ENCODE measurements around the gene CD276. TPM values are rescaled to one million over a fixed set of nuclear protein-coding genes. Genes with fewer than 3 reads are reported as not detected.

The CD276 gene
- total RNA-seq, 1 donor from 2014 or later: 78.1 TPM

GRCh38 chr15:73704869-73705645 is 20.9 kb downstream of the CD276 start:
- intact Hi-C loops (cut with DNase I): loop anchor here (5.0 to 10.0 kb wide), 2 partner anchors 68 to 130 kb away; no protein-coding TSS in a partner anchor
- Histone ChIP-seq H3K4me3 (no peak overlapping the region), H3K27ac (no peak overlapping the region), H3K27me3 (no peaks in the 10 kb centered on the region), H3K9me3 (no peaks in the 10 kb centered on the region), H3K4me1 (no peaks in the 10 kb centered on the region), H3K36me3 (peaks cover 0 to 27% of the 10 kb centered on the region in 2 donors)
- no peak for DNase-seq (ENCODE audit: extremely low spot score in 2 of 2)
- TF ChIP-seq POLR2A (IDR thresholded peaks at IDR 0.05) (no peak), CTCF (IDR thresholded peaks at IDR 0.05) (peak; percentile 59 to 74 (median 66))

GRCh38 chr15:73708691-73709090 is 24.5 kb downstream of the CD276 start:
- intact Hi-C loops (cut with DNase I): loop anchor here (5.0 to 10.0 kb wide), 2 partner anchors 71 to 134 kb away; no protein-coding TSS in a partner anchor
- peaks cover 0 to 44% of the 10 kb centered on the region in 2 donors for H3K36me3 ChIP-seq
- H3K27me3 ChIP-seq: no peaks in the 10 kb centered on the region
- DNase-seq (ENCODE audit: extremely low spot score in 2 of 2): no peak
- no peaks in the 10 kb centered on the region for H3K9me3 ChIP-seq
- no peaks in the 10 kb centered on the region for H3K4me1 ChIP-seq
- no peak overlapping the region for H3K27ac ChIP-seq
- no peak for TF ChIP-seq POLR2A (IDR thresholded peaks at IDR 0.05)
- TF ChIP-seq CTCF (IDR thresholded peaks at IDR 0.05): no peak
- H3K4me3 ChIP-seq: no peak overlapping the region

DNA sequence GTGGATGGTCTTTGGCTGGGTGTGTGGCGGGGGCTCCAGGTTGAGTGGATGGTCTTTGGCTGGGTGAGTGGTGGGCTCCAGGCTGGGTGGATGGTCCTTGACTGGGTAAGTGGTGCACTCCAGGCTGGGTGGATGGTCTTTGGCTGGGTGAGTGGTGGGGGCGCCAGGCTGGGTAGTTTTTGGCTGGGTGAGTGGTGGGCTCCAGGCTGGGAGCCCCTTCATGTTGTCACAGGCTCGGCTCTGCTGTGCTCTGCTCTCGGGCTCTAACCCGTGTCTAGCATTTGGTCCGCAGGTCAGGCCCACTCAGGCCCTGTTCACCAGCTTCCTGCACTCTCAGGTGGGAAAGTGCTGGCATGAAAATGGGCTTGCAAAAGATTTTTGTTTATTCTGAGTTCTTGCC is 25.1 kb downstream of the CD276 start:
- Histone ChIP-seq H3K4me3 (no peak overlapping the region), H3K9me3 (no peaks in the 10 kb centered on the region), H3K36me3 (peaks cover 0 to 45% of the 10 kb centered on the region in 2 donors), H3K27ac (no peak overlapping the region), H3K4me1 (no peaks in the 10 kb centered on the region), H3K27me3 (no peaks in the 10 kb centered on the region)
- intact Hi-C loops (cut with DNase I): loop anchor here (5.0 to 10.0 kb wide), 2 partner anchors 72 to 134 kb away; no protein-coding TSS in a partner anchor
- TF ChIP-seq POLR2AphosphoS5 (IDR thresholded peaks at IDR 0.05; ENCODE audit: insufficient read depth in 1 of 2, low read depth in 1 of 2) (no peak), POLR2A (IDR thresholded peaks at IDR 0.05) (no peak), CTCF (IDR thresholded peaks at IDR 0.05) (no peak)
- DNase-seq (ENCODE audit: extremely low spot score in 2 of 2): no peak

DNA sequence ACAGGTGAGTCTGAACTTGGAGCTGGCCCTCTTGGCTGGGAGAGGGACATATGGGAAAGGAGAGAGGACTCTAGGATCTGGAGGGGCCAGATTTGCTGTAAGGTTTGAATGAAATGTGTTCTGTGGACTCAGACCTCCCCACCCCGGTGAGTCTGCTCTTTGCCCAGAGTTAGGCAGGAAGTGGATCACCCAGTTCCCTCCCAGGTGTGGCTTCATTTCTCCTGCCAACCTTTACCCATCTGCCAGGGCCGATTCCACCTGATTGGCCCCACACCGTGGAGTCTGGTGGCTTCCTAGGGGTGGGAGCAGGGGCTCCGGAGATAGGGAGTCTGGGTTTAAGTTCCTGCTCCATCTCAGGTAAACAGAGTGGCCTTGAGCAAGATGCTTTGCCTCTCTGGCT is 25.5 kb downstream of the CD276 start:
- Histone ChIP-seq H3K36me3 (peaks cover 0 to 45% of the 10 kb centered on the region in 2 donors), H3K4me1 (no peaks in the 10 kb centered on the region), H3K4me3 (no peak overlapping the region), H3K27ac (no peak overlapping the region), H3K27me3 (no peaks in the 10 kb centered on the region), H3K9me3 (no peaks in the 10 kb centered on the region)
- intact Hi-C loops (cut with DNase I): loop anchor here (5.0 to 10.0 kb wide), 2 partner anchors 72 to 135 kb away; no protein-coding TSS in a partner anchor
- no peak for DNase-seq (ENCODE audit: extremely low spot score in 2 of 2)
- TF ChIP-seq POLR2AphosphoS5 (IDR thresholded peaks at IDR 0.05; ENCODE audit: insufficient read depth in 1 of 2, low read depth in 1 of 2) (no peak), CTCF (IDR thresholded peaks at IDR 0.05) (no peak), POLR2A (IDR thresholded peaks at IDR 0.05) (no peak)

DNA sequence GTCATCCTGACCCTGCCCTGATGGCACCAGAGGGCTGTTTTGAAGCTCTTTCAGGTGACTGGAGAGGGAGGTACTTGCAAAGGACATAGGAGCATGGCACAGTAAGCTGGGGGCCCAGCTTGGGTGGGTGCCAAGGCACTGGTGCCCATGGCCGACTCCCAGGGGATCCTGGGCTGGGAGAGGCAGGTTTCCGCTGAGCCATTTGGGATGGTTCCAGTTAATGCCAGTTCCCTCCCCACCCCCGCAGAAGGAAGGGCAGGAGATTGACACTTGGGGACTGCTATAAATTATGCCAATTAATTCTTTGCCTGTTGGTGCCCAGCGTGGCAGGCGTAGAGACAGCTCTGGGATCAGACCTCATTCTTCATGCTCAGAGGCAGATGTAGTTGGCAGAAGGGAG is 26.1 kb downstream of the CD276 start:
- Histone ChIP-seq H3K4me1 (no peaks in the 10 kb centered on the region), H3K36me3 (peaks cover 0 to 45% of the 10 kb centered on the region in 2 donors), H3K4me3 (no peak overlapping the region), H3K9me3 (no peaks in the 10 kb centered on the region), H3K27me3 (no peaks in the 10 kb centered on the region), H3K27ac (no peak overlapping the region)
- intact Hi-C loops (cut with DNase I): no loop called here
- no peak for DNase-seq (ENCODE audit: extremely low spot score in 2 of 2)
- TF ChIP-seq POLR2AphosphoS5 (IDR thresholded peaks at IDR 0.05; ENCODE audit: insufficient read depth in 1 of 2, low read depth in 1 of 2): no peak
